Ovary (tissue), 3 donors: ENCODE measurements around the gene ICAM5.

Experiments
- POLR2A ChIP-seq: fragments of 450-650 bp; IDR thresholded peaks from one replicate; pipeline ENCODE4 v1.6.1; 2017; ENCODE audit warnings: antibody characterized with exemption, mild to moderate bottlenecking, moderate library complexity
- TF ChIP-seq, protein P1 (sequence below), 3 donors: fragments of 450-650 bp in 2 of 3; fragments of 200-600 bp in 1 of 3; IDR thresholded peaks; one replicate each; pipeline versions ENCODE4 v1.5.1 to v1.8.0; 2016 to 2022; ENCODE audit warnings: antibody characterized with exemption in 3 of 3, mild to moderate bottlenecking in 1 of 3
- donor health status: DM: no; HTN: no; CAD: no.

DNA sequence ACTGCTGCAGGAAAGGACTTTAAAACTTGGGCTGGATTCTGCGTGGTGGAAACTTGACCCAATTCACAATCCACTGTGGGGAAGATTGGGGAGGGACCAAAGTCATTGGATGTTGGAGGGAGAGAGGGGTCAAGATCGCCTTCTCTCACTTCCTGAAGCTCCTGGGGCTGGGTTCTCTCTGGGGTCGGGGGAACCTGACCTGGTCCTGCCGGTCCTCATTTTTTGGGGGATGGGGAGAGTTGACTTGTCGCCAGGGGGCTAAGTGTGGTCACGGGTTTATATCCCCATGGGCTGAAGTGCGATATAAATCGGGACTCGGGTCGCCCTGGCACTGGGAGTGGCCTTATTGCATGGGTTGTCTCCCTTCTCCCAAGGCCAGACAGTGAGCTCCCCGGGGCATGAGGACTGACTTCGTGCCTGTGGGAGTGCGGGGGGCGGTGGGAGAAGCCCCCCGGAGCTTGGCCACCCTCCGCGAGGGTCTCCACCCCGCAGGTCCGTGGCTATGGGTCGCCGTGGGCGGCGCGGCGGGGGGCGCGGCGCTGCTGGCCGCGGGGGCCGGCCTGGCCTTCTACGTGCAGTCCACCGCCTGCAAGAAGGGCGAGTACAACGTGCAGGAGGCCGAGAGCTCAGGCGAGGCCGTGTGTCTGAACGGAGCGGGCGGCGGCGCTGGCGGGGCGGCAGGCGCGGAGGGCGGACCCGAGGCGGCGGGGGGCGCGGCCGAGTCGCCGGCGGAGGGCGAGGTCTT, 6.3 kb downstream of the ICAM5 start:
- TF ChIP-seq POLR2A, result no peak
- TF ChIP-seq, protein P1, sequence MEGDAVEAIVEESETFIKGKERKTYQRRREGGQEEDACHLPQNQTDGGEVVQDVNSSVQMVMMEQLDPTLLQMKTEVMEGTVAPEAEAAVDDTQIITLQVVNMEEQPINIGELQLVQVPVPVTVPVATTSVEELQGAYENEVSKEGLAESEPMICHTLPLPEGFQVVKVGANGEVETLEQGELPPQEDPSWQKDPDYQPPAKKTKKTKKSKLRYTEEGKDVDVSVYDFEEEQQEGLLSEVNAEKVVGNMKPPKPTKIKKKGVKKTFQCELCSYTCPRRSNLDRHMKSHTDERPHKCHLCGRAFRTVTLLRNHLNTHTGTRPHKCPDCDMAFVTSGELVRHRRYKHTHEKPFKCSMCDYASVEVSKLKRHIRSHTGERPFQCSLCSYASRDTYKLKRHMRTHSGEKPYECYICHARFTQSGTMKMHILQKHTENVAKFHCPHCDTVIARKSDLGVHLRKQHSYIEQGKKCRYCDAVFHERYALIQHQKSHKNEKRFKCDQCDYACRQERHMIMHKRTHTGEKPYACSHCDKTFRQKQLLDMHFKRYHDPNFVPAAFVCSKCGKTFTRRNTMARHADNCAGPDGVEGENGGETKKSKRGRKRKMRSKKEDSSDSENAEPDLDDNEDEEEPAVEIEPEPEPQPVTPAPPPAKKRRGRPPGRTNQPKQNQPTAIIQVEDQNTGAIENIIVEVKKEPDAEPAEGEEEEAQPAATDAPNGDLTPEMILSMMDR (IDR thresholded peaks at IDR 0.05), result no peak
